ACC112 (cell line): ENCODE measurements around the gene CLEC6A.
"Not testable (repeated sequence)": the region's sequence is repeated elsewhere in the genome, so short reads cannot be mapped to it uniquely, and the experiment has no call there.

Experiments used
- H2AFZ ChIP-seq: fragments of 200-600 bp; sonication (generic); one replicate; pipeline ENCODE4 v1.6.0; 2017; ENCODE audit warnings: antibody characterized with exemption, low read length; ENCODE audit not compliant: unreplicated experiment
- H3K27ac ChIP-seq: fragments of 200-600 bp; sonication (generic); 2 replicates; pipeline ENCODE4 v1.5.1; 2014; ENCODE audit warnings: low read depth, mild to moderate bottlenecking, antibody characterized with exemption, low read length, moderate library complexity
- H3K27me3 ChIP-seq: fragments of 200-600 bp; sonication (generic); 2 replicates; pipeline ENCODE4 v1.6.1; 2014; ENCODE audit warnings: mild to moderate bottlenecking, antibody characterized with exemption, low read length, moderate library complexity, mixed read lengths; ENCODE audit not compliant: insufficient read depth
- H3K36me3 ChIP-seq: fragments of 200-600 bp; sonication (generic); 2 replicates; pipeline ENCODE4 v1.6.1; 2016; ENCODE audit warnings: mild to moderate bottlenecking, antibody characterized with exemption, low read length, moderate library complexity, mixed read lengths; ENCODE audit not compliant: insufficient read depth
- H3K4me1 ChIP-seq: fragments of 200-600 bp; sonication (generic); one replicate; pipeline ENCODE4 v1.6.1; 2016; ENCODE audit warnings: low read length, mixed read lengths; ENCODE audit not compliant: insufficient read depth, unreplicated experiment, control insufficient read depth
- H3K4me3 ChIP-seq: fragments of 200-600 bp; sonication (generic); 2 replicates; pipeline ENCODE4 v1.5.1; 2014; ENCODE audit warnings: mild to moderate bottlenecking, low read depth, low read length
- H3K79me2 ChIP-seq: fragments of 200-600 bp; sonication (generic); one replicate; pipeline ENCODE4 v1.6.0; 2016; ENCODE audit warnings: low read length; ENCODE audit not compliant: control insufficient read depth, unreplicated experiment, insufficient read depth

Gene CLEC6A

DNA sequence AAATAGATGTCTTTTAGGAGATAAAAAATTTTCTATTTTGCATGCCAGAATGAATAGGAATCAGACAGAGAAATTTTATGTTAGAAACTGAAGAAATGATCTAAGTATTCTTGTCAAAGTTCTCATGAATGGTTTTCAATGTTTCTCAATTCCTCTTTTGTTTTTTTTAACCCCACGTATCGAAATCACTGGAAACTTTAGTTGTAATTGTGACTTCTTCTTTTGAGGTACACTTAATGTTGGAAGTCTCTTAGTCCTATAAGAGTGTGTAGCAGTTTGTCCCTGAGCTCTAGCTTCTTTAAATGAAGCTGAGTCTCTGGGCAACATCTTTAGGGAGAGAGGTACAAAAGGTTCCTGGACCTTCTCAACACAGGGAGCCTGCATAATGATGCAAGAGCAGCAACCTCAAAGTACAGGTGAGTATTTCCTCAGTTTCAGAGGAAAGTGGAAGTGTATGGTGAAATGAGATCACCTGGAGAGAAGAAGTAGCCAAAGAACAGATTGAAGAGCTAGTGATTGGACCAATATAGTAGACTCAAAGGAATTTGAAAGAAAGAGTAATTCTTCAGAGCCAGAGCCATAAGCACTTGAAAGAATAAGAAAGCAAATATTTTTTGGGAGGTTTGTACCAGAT is at the start of gene CLEC6A:
TSS of gene CLEC6A (plus strand) at position 236 of the 634 bp plus-strand sequence. CDS start at position 386, 150 bp downstream.
- no peaks in the 10 kb centered on the region for H3K4me1 ChIP-seq
- H3K4me3 ChIP-seq, result no peak within 1 kb of the TSS
- H3K27me3 ChIP-seq, result peaks cover 33% of the 10 kb centered on the region
- no peaks in the 10 kb centered on the region for H3K79me2 ChIP-seq
- H3K36me3 ChIP-seq, result no peaks in the 10 kb centered on the region
- H3K27ac ChIP-seq, result no peak within 1 kb of the TSS
- H2AFZ ChIP-seq, result no peak within 1 kb of the TSS

DNA sequence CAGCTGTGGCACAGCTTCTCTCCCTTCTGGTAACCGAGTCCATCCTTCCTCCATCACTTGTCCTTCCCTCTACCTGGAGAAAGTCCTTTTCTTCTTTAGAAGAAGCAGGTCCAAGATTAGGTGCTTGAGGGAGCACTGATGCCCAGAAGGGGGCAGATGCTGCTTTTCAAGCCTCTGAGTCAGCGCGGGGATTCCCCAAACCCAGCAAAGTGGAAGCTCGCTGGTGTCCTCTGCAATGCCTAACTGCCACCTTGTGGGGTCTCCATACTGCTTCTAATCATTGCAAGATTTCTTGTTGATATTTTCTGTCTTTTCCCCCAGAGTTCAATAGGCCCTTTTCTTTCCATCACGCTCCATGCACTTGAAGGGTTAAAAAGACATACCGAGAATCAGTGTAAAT is 36.2 kb upstream of the CLEC6A start:
- not testable (repeated sequence) for H2AFZ ChIP-seq, H3K79me2 ChIP-seq, H3K27me3 ChIP-seq, H3K4me1 ChIP-seq, H3K36me3 ChIP-seq, H3K27ac ChIP-seq, H3K4me3 ChIP-seq

DNA sequence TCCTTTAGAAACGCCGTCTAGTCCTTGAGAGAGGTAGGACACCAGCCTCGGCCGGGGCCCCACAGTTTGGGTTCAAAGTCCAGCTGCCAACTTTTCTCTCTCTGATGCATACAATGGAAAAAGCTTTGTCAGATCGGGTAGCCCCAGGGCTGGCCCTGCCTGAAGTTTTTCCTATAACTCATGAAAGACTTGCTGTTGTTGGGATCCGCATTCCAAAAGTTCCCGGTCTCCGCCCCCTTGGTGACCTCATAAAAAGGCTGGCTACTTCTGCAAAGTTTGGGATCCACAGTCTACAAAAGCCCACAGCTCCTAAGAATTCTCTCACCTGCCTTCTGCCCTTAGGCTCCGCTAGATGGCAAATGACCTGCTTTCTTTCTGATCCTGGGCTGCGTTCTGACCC is 35.3 kb upstream of the CLEC6A start:
- no peaks in the 10 kb centered on the region for H3K36me3 ChIP-seq
- H3K27me3 ChIP-seq, result no peaks in the 10 kb centered on the region
- no peak overlapping the region for H3K4me3 ChIP-seq
- no peaks in the 10 kb centered on the region for H3K4me1 ChIP-seq
- no peak overlapping the region for H2AFZ ChIP-seq
- no peaks in the 10 kb centered on the region for H3K79me2 ChIP-seq
- H3K27ac ChIP-seq, result no peak overlapping the region

DNA sequence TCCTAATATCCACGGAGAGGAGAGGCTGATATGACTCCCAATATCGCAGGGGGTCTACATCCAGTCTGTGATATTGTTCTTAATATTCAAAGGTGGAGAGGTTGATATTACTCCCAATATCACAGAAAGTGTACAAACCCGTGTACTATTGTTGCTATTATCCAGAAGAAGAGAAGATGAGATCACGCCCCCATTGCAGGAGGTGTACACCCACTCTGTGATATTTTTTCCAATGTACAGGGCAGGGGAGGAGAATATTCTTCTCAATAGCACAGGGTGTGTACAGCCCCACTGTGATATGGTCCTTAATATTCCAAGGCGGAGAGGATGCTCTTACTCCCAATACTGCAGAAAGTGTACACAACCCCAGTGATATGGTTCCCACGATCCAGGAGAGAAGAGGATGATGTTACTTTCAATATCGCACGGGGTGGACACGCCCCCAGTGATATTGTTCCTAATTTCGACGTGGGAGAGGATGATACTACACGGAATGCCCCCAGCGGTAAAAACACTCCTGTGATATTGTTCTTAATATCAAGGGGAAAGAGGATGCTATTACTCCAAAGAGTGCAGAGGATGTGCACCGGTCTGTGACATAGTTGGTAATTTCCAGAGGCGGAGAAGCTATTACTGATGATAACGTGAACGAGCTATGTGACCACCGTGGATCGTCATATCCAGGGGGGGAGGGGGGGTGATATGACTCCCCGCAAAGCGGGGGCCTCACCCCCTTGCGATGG is 11.1 kb upstream of the CLEC6A start:
- H3K4me3 ChIP-seq, H3K27me3 ChIP-seq, H3K4me1 ChIP-seq, H3K79me2 ChIP-seq, H3K27ac ChIP-seq, H2AFZ ChIP-seq, H3K36me3 ChIP-seq: not testable (repeated sequence)

DNA sequence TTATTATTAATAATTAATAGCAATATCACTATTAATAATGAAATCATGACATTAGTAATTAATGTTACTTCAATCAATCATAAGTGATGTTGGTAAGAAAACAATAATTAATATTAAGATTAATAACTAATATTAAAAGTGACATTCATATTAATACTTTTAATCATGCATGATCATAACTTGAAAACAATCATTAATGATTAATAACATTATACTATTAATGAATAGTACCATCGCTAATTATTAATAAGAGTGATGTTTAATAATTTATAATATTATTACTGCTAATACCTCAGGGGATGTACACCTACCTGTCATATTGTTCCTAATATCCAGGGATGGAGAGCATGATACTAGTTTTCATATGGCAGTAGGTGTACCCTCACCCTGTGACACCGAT is 10.0 kb upstream of the CLEC6A start:
- Histone ChIP-seq H2AFZ (no peak overlapping the region), H3K27ac (no peak overlapping the region), H3K79me2 (no peaks in the 10 kb centered on the region), H3K4me1 (no peaks in the 10 kb centered on the region), H3K27me3 (no peaks in the 10 kb centered on the region), H3K4me3 (no peak overlapping the region), H3K36me3 (no peaks in the 10 kb centered on the region)

DNA sequence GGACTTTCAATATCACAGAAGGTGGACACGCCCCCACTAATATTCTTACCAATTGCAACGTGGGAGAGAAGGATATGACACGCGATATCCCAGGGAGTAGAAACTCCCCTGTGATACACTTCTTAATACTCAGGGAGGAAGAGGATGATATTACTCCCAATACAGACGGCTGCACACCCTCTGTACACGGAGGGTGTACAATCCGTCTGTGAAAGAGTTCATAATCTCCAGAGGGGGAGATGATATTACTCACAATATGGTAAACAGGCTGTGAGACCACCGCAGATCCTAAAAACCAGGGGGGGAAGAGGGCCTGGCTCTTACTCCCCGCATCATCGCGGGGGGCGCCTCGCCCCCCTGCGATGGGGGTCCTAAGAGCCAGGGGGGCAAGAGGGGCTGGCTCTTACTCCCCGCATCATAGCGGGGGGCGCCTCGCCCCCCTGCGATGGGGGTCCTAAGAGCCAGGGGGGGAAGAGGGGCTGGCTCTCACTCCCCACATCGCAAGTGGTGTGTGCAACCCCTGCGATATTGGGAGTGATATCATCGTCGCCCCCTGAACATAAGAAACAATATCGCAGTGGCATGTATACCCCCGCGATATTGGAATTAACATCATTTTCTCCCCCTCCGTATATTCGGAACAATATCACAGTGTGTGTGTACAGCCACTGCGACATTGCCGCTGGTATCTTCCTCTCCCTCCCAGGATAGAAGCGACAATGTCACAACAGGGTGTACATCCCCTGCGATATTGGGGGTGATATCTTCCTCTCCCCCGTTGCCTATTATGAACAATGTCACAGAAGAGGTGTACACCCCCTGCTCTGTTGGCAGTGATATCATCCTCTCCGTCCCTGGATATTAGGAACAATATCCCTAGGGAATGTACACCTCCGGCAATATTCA is 8.9 kb upstream of the CLEC6A start:
- no peak overlapping the region for H3K27ac ChIP-seq
- no peaks in the 10 kb centered on the region for H3K79me2 ChIP-seq

DNA sequence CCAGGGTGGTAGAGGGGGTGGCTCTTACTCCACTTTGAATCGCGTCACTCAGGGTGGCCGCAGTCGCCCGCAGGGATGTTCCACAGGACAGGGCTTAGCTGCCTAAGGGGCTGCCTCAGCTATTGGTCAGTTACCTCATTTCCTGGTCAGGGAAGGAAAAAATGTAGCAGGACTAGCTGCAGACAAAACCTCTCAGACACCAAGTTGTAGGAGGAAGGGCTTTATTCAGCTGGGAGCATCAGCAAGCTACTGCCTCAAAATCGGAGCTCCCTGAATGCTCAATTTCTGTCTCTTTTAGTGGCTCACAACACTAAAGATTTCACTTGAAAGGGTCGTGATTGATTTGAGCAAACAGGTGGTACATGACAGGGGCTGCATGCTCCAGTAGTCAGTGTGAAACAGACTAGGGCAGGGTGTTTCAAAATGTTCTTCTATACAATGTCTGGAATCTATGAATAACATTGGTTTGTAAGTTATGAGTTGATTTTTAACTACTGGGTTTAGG is 6.4 kb upstream of the CLEC6A start:
- Histone ChIP-seq H3K4me1 (no peaks in the 10 kb centered on the region), H3K27me3 (peaks cover 16% of the 10 kb centered on the region), H3K36me3 (no peaks in the 10 kb centered on the region), H3K4me3 (no peak overlapping the region), H2AFZ (no peak overlapping the region), H3K27ac (no peak overlapping the region), H3K79me2 (no peaks in the 10 kb centered on the region)

More for the DNA sequence above, 8.9 kb upstream of the CLEC6A start:
- Histone ChIP-seq H3K4me3 (no peak overlapping the region), H3K27me3 (peaks cover 5% of the 10 kb centered on the region; the same call in 1 of the 2 replicates), H2AFZ (no peak overlapping the region), H3K4me1 (no peaks in the 10 kb centered on the region), H3K36me3 (no peaks in the 10 kb centered on the region)

DNA sequence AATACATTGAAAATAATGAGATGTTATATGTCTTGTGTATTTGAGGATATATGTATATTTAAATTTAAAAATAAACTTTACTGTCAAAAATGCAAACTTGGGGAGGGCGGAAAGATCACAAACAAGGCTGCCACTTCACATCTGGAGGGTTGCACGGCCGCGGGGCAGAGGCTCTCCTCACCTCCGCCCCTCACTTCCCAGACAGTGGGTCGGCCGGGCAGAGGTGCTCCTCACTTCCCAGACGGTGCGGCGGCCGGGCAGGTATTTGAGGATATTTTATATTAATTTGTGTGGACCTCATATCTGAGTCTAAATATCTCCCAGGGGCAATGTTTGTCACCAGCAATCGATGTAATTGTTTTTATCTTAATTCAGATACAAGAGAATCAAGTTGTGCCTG is 3.7 kb upstream of the CLEC6A start:
- Histone ChIP-seq H3K36me3 (no peaks in the 10 kb centered on the region), H3K79me2 (no peaks in the 10 kb centered on the region), H3K27ac (no peak overlapping the region), H3K4me3 (no peak overlapping the region), H3K4me1 (no peaks in the 10 kb centered on the region), H3K27me3 (peaks cover 16% of the 10 kb centered on the region), H2AFZ (no peak overlapping the region)

DNA sequence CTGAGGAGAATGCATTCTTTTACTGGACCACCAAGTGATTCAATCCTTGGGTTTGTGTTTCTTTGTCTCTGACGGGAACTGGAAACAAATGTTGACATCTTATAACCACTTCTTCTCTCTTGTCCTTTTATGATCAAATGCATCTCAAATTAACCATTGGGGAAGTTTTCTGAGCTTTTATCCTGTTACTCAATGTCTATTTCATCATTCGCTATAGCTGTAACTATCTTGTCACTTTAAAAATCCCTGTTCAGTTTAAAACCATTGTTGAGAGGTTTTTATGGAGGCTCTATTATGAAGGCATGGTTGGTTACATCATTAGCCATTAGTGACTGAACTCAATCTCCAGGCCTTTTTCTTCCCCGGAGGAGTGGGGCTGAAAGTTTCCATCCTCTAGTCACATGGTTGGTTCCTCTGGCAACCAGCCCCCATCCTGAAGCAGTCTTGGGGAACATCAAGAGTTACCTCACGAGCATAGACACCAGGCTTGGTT is 2.7 kb upstream of the CLEC6A start:
- Histone ChIP-seq H2AFZ (no peak overlapping the region), H3K4me3 (no peak overlapping the region), H3K4me1 (no peaks in the 10 kb centered on the region), H3K79me2 (no peaks in the 10 kb centered on the region), H3K36me3 (no peaks in the 10 kb centered on the region), H3K27ac (no peak overlapping the region), H3K27me3 (peaks cover 20% of the 10 kb centered on the region)

DNA sequence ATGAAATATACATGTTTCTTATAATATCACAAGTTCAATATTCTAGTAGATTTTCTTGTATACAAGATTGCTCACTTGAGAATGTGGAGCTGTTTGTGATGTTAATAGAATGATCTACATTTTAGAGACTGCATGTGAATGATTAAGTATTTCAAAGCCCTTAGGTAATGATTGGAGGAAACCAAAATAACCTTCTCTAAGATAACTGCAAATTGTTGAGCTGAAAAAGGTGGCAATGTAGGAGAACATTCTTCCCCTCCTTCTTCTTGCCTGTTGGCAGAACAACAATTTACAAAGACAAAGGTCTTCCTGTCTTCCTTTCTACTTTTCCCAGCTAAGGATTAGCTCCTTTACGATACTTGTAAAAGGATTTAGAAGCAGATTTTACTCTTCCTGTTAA is 2.0 kb upstream of the CLEC6A start:
- Histone ChIP-seq H2AFZ (no peak overlapping the region), H3K27ac (no peak overlapping the region), H3K4me1 (no peaks in the 10 kb centered on the region), H3K36me3 (no peaks in the 10 kb centered on the region), H3K27me3 (peaks cover 22% of the 10 kb centered on the region), H3K4me3 (no peak overlapping the region), H3K79me2 (no peaks in the 10 kb centered on the region)
